SW480 (cell line): ENCODE measurements around the gene ANKUB1.

Source experiments
- DNase-seq: peaks from one replicate; pipeline ENCODE4 v3.0.0-alpha.2; 2016; ENCODE audit warnings: low spot score

ANKUB1 gene

DNA sequence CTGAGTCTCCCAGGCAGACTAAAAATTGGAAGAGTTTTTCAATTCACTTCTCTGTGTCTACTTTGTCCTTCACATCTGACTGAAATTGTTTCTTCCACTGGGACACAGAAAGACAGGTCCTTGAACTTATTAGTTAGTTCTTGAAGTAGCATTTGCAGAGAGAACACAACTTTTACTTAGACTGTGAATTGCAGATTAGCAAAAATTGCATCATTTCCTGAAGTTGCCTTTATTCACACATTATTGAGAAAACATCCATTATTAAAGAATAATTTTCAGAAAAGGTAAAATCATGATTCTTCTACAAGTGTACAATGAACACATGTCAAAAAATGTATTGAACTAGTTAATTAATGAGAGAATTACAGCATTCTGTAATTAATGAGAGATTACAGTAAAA lies 38.6 kb downstream of the ANKUB1 start:
- DNase-seq, result no peak

DNA sequence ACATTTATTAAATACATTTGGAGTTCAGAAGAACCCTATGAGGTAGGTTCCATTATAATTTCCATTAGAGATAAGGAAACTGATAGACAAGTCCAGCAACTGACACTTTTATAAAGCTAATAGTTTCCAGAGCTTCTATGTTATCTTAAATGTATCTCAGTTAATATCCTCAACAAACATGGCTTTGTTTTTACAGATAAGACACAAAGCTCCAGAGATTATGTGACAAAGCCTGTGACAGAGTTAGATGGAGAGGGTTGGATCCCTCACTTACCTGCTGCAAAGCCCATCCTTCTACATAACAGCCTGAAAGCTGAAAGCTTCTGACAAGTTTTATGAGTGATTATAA lies 39.6 kb downstream of the ANKUB1 start:
- no peak for DNase-seq

DNA sequence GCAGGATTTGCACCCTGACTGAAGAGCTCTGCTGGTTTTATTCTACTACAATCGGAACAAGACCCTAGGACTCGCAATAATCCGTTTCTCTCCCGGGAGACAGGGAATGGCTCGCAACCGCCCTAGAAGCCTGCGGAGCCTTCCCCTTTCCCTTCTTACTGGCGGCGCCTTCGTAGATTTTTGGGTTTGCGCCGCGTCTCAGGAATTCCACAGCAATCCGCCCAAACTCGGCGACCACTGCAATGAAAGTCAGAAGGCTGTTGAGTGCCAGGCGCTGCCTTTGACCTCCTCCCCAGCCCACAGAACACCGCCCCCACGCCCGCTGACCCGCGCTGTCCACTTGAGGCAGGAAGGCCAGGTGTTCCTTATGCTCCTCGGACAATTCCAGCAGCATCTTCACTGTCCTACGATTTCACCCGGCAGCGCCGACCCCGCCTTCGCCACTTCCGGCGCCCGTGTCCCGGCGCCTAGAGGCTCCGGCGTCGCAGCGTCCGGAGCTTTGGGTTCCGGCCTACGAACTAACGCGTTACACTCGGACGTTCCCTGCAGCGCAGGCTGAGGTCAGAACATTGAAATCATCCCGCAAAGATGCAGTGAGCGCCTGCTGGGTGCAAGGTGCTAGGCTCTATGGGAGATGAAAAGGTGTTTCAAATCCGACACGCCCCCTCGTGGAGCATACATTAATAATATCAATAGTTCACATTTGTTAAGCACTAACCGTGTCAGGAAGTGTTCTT lies 40.1 kb downstream of the ANKUB1 start, which contains the start of gene COMMD2:
Gene COMMD2, minus strand, starts transcription at position 439 of the 737 bp plus-strand sequence. Its CDS starts 45 bp downstream, at position 394.
- DNase-seq, result peak; percentile 93

DNA sequence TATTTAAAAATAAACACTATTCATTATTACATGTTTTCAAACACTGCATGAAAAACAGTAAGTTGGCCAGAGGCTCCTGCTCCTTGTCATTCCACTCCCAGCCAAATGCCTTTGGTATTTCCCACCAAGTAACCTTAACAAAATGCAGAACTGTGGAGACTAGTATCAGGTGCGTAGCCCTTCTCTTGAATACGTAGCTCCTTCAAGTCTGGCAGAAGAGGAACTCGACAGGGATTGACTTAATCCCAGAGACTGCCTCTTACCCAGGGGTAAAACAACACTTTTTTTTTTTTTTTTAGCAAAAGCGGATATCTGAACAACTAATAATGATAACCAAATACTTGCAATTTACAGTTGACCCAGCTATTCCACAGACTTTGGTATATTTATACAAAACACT lies 40.8 kb downstream of the ANKUB1 start:
- DNase-seq, result no peak

DNA sequence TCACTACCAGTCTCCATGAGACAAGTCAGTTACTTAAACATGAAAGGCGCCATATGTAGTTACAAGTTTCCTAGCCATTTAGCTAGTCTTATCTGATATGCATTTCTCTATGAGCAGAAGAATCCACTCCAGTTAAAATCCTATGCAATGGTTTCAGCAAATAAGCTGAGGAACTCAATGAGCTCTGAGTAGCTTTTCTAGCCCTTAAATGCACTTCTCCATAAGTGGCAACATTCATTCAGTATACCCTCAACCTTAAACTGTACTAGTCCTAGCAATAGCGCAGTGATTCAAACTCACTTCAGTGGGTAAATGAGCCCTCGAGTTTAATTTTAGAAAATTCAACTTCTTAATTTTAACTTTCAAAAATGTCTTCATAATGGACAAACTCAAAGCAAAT lies 47.7 kb downstream of the ANKUB1 start:
- no peak for DNase-seq

DNA sequence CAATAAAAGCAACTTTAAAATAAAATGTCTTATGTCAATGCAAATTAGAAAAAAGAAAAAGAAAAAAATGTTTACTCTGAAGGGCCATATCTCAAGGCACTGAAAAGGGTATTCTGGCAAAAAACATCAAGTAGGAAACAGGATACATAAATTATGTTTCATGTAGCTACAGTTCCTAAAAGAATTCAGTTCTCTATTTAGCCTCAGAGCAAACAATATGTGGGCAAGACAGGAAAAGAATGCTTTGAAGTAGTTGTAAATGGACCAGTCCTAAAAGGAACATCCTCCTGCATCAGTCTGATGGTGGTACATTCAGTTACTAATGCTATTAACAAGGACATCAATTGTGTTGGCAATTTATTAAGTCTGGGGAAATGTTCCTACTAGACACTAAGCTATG lies 48.2 kb downstream of the ANKUB1 start:
- DNase-seq, result peak; percentile 24

DNA sequence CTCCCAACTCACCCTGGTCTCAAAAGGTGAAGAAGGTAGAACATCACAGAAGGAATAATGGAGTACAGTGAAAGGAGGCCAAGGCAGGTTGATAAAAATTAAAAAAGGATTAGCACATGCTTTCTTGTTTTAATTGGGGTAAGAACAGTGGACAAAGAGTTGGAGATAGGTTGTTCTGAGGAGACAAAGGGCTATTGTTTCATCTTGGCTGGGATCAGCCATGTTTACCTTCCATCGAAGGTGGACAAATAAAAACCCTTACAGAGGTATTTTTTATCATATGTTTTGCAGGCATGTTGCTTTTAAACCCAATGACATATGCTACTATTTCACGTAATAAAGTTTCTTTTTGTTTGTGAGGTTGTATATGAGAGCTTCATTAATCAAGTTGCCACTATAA lies 53.0 kb downstream of the ANKUB1 start:
- DNase-seq, result no peak

DNA sequence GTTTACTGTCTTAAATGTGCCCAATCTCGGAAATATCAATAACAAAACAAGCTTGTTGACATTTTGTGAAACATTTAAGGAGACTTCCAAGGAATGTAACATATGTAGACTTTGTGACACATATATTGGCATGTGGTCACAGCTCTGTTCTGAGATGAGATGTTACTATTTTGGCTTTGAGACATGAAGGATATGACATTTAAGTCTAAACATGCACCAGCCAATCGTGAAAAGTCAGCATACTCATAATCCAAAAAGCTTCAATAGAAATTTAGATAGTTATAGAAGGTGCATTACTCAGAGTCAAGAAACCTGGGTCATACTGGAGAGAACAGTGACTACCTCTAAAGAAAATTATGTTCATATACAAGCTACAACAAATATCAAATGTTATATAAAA lies 53.5 kb downstream of the ANKUB1 start:
- DNase-seq, result no peak

DNA sequence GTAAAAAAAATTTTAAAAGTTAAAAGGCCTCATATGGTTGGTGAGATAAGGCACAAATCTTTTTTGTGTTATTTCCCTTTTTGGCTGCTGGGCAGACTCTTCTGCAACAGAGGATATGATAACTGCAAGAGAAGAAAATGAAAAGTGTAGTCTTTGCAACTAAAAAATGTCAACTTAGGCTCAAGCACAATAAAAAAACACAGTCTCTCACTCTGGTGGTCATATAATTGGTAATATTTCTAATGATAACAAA lies 55.5 kb downstream of the ANKUB1 start:
- DNase-seq, result no peak

DNA sequence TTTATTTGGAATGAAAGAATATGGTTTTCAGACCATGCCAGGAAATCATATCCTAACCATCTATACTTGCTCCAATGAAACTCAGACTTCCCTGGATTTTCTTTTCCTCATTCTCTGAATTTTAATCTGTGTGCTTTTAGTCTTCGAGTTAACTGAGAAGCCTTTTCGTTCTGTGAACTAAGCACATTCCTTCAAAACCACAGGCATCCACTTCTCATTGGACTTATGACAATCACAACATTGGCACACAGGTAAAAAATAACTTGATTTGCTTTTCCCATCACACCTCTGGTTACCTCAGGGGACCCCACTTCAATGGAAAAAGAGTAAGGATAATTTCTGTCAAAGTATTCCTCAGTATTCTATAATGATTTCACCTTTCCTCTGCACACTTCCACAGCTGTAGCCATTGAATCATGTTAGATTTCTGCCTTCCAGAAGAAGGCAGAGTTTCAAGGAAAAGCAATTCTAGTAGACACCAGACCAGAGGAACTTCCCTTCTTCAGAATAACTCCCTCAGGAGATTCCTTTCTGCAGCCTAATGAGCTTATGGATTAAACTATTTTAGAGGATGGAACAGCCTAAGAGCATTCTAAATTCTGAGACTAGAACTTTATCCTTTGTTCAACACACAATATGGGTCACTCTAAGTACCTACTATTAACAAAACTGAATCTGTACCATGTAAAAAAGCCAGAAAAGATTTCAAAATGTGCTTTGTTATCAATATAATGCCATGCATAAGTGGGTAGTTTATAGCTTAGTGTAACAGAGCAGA lies 56.0 kb downstream of the ANKUB1 start:
- DNase-seq, result peak; percentile 42

DNA sequence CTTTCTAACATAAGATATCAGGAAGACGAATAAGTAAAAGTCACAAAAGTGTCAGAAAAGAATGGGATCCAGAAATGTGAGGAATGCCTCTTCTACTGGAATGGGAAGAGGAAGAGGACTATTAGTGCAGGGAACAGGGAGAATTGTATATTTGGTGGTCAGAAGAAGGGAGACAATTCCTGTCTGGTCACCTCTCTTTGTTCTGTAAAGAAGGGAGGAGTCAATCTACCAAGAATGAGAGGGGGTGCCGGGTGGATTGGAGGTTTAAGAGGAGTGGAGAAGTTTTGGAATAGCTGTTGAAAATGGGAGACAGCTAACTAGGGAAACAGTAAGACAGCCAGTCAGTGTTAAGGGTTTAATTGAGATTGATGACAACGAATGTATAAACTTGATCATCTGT lies 60.1 kb downstream of the ANKUB1 start:
- DNase-seq, result no peak

DNA sequence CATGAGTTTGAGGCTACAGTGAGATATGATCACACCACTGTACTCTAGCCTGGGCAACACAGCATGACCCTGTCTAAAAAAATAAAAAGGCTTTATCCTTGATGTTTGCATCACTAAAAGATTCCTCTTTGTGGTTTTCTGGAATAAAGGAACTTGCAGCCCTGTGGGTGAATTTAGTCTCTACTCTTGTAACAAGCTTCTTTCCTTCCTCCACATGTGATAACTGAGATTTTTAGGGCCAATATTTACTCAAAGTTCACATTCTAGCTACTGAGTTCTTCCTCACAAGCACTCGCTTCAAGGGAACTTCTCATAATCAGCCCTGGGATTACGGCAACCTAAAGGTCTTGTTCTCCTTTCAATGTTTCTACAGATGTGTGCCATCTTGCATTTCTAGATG lies 64.7 kb downstream of the ANKUB1 start:
- DNase-seq, result no peak

DNA sequence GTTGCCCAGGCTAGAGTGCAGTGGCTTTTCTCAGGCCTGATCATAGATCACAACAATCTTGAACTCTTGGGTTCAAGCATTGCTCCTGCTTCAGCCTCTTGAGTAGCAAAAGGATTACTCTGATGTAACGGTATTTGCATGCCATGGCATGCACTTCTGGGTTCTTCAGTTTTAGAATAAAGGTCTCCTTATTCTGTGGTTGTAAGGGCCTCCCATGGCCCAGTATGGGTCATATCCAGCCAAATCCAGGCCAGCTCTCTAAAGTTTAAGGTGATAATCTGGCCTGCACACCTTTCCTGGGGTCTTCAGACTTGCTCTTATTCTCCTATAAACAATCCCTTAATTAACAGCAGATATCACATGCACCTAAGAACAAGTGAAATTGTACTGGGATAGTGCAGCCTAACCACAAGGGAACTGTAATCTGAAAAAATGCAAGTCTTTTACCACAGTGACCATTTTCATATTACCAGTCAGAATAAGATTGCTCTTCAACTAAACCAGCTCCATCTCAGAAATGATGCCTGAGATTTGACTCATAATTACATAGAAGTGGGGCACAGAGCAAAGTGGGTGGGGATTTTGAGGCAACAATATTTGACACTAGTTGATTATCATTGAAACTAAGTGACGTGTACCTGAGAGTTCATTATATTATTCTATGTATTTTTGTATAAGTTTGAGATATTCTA lies 65.5 kb downstream of the ANKUB1 start:
- DNase-seq, result no peak

DNA sequence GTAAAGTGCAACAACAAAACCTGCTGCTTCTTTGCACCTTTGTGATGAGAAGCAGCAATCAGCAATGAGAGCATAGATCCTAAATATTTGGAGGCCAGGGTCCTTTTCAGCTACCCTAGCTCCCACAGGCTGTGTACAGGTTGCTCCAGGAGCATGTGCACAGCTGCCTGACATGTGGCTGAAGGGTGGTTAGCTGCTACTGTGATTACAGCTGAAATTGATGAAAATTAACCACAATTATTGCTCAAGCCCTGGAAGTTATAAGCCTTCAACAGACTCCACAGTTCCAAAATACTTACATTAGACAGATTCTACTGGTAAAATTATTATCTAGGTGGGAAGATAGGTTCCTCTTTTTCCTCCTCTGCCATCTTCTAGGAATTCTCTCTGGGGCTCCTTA lies 68.6 kb downstream of the ANKUB1 start:
- DNase-seq, result no peak

DNA sequence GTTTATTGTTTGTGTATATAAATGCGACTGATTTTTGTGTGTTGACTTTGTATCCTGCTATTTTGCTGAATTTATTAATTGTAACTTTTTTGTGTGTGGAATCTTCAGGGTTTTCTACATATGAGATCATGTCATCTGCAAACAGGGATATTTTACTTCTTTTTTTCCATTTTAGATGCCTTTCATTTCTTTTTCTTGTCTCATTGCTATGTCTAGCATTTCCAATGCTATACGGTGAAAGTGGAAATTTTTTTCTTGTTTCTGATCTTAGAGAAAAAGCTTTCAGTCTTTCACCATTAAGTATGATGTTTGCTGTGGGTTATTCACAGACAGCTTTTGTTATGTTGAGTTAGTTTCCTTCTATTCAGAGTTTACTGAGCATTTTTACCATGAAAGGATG lies 71.4 kb downstream of the ANKUB1 start:
- no peak for DNase-seq

DNA sequence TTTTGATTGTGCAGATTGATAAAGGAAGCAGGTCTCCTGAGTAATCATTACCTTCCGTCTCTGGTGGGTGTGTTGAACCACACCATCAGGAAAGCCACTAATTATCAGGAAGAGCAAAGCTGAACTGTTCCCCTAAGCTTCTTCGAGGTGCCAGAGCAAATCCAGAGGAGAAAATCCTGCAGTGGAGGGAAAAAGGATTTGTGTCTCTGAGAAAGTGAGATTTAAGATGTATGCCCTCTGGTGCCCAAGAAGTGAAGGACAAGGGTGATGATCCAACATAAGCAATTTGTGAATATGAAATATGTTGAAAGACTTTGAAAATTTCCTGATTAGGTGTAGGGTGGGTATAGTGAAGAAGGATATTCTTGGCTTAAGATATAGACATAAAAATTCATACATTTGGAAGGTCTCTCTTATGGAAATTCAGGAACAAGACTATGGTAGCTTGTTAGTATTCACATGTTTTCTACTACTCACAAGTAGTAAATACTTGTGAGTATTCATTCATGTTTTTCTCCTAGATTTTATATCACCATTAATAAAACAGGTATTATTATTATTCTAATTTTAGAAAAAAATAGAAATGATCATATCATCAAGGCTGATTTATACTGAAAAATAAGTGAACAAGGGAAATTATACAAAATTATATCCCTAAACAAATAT lies 74.8 kb downstream of the ANKUB1 start:
- DNase-seq, result peak; percentile 81

DNA sequence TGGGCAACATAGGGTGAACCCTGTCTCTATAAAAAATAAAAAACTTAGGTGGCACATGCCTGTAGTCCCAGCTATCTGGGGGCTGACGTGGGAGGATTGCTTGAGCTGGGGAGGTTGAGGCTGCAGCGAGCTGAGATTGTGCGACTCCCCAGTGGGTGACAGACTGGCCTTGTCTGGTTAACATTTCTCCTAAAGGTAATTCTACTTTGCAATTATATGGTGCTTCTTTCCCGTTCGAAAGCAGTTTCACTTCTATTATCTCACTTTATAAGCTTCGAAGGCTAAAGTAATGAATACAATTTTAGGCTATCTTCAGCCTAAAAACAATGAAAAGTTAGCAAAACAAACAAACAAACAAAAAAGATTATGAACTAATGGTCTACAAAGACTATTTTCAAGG lies 75.4 kb downstream of the ANKUB1 start:
- no peak for DNase-seq

DNA sequence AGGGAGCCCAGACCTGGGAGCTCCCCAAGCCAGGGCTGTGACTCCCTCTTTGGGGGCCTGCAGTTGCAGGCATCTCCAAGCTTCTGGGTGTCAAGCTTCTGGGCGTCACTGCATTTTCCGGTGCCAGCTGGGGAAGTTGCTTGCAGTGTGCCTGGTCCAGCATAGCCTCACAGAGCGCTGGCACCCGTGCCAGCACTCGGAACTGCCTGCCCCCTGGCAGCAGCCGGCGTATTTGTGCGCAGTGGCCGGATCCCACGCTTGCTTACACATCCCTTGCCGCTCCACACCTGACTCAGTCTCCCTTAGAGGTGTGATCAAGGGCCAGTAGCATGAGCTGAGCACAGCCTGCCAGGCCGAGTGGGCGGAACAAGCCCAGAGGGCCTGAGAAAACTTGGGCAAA lies 77.1 kb downstream of the ANKUB1 start:
- DNase-seq, result no peak

DNA sequence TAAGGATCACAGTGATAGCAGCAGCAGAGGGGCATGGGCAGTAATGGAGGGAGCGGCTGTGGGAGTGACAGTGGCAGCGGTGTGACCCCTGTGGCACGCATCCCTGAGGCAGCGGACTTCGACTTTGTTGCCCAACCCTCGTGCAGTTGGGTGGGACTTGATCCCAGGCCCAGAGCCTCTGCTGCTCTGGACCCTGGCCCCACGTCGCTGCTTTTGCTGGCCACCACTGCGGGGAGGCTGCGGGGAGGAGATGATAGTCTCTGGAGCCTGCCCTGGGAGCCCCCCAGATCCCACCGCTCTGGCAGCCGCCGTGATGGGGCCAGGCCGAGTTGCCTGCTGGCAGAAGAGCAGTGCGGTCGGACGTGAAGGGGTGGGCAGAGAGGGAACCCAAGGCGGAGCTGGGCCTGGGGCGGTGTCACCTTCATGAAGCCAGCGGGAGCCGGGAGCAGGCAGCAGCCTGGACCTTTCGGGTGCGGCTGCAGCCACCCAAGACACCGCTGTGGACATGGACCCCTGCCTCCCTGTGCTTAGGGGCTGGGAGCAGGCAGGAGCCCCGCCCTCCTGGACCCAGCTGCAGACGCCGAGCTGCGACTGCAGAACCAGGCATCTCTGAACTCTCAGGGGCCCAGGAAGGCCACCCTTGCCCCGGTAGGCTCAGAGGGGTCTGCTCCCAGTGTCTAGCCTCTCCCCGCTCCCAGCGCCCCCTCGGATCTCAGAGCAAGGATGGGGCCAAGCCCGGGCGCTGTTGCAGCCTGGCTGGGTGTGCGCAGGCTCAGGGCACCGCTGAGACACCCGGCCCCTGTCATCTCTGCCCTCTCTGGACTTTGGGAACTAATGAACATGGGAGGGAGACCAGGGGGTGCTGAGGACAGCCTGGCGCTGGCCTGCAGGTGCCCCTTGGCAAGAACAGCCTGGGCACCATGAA lies 78.4 kb downstream of the ANKUB1 start:
- DNase-seq, result no peak
